SK-N-MC (cell line): ENCODE measurements around the gene FAM53B.

Source experiments
- EZH2 ChIP-seq: fragments of 200-600 bp; sonication (generic); IDR thresholded peaks from one replicate; pipeline ENCODE4 v1.6.1; 2017; ENCODE audit warnings: antibody characterized with exemption
- FOXP2 ChIP-seq: optimal IDR thresholded peaks from 2 replicates; pipeline ENCODE3; 2011; ENCODE audit warnings: mild to moderate bottlenecking, moderate library complexity; ENCODE audit not compliant: insufficient read depth; ENCODE audit errors: extremely low read length, control extremely low read depth
- POLR2AphosphoS5 ChIP-seq: IDR thresholded peaks from 2 replicates; pipeline ENCODE4 v1.6.1; 2012; ENCODE audit warnings: mild to moderate bottlenecking, low read depth, low read length, borderline replicate concordance

- no peak for TF ChIP-seq EZH2
- TF ChIP-seq POLR2AphosphoS5: no peak
- no peak for TF ChIP-seq FOXP2
Observed at GRCh38 chr10:124725791-124726190, 18.4 kb downstream of the FAM53B start.
